ENCODE measurements around the gene LRIT2.

LRIT2 gene

GRCh38 chr10:84232376-84232775 lies 7.0 kb upstream of the LRIT2 start:
- Histone ChIP-seq H3K27ac (no peak overlapping the region), H3K4me1 (no peaks in the 10 kb centered on the region), H3K9me3 (ENCODE audit: control insufficient read depth, low read length) (no peaks in the 10 kb centered on the region), H3K36me3 (ENCODE audit: control insufficient read depth, insufficient read depth, low read length) (no peaks in the 10 kb centered on the region), H2AFZ (no peak overlapping the region), H3K9ac (no peak overlapping the region), H3K27me3 (ENCODE audit: control insufficient read depth, insufficient read depth, low read length) (no peaks in the 10 kb centered on the region), H3K79me2 (no peaks in the 10 kb centered on the region), H3K4me2 (ENCODE audit: low read length) (no peak overlapping the region), H3K4me3 (ENCODE audit: low read depth, low read length) (no peak overlapping the region)
- TF ChIP-seq CTCF (IDR thresholded peaks at IDR 0.05): no peak

- H3K79me2 ChIP-seq: no peaks in the 10 kb centered on the region
- no peaks in the 10 kb centered on the region for H3K9me3 ChIP-seq (ENCODE audit: control insufficient read depth, low read length)
- no peak overlapping the region for H3K4me3 ChIP-seq (ENCODE audit: low read depth, low read length)
- no peak overlapping the region for H2AFZ ChIP-seq
- no peaks in the 10 kb centered on the region for H3K27me3 ChIP-seq (ENCODE audit: control insufficient read depth, insufficient read depth, low read length)
- no peak for TF ChIP-seq CTCF (IDR thresholded peaks at IDR 0.05)
- H3K4me2 ChIP-seq (ENCODE audit: low read length): no peak overlapping the region
- no peak overlapping the region for H3K9ac ChIP-seq
- H3K27ac ChIP-seq: no peak overlapping the region
- H3K36me3 ChIP-seq (ENCODE audit: control insufficient read depth, insufficient read depth, low read length): no peaks in the 10 kb centered on the region
- no peaks in the 10 kb centered on the region for H3K4me1 ChIP-seq
Observed at GRCh38 chr10:84230359-84230758, 5.0 kb upstream of the LRIT2 start.

DNA sequence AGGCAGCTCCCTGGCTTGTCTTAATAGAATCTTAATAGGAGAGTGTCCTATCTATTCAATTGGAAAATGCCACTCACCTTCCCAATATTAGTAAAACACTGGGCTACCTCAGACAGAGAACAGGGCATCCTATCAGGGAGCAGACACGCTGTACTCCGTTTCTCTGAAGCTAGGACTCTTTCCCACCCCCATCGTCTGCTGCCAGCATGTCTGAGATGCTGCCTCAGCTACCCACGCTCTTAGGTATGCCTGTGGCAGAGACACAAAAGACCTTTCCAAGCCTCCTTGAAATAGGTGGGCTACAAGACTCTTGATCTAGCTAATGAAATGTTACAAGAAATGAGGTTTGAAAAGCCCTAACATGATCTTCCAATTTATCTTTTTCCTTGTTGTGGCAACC lies 2.5 kb upstream of the LRIT2 start:
- no peak overlapping the region for H3K4me2 ChIP-seq (ENCODE audit: low read length)
- no peaks in the 10 kb centered on the region for H3K4me1 ChIP-seq
- no peak overlapping the region for H3K27ac ChIP-seq
- TF ChIP-seq CTCF (IDR thresholded peaks at IDR 0.05): no peak
- no peak overlapping the region for H3K9ac ChIP-seq
- no peak overlapping the region for H3K4me3 ChIP-seq (ENCODE audit: low read depth, low read length)
- no peaks in the 10 kb centered on the region for H3K36me3 ChIP-seq (ENCODE audit: control insufficient read depth, insufficient read depth, low read length)
- no peaks in the 10 kb centered on the region for H3K27me3 ChIP-seq (ENCODE audit: control insufficient read depth, insufficient read depth, low read length)
- no peak overlapping the region for H2AFZ ChIP-seq
- no peaks in the 10 kb centered on the region for H3K79me2 ChIP-seq
- no peaks in the 10 kb centered on the region for H3K9me3 ChIP-seq (ENCODE audit: control insufficient read depth, low read length)

DNA sequence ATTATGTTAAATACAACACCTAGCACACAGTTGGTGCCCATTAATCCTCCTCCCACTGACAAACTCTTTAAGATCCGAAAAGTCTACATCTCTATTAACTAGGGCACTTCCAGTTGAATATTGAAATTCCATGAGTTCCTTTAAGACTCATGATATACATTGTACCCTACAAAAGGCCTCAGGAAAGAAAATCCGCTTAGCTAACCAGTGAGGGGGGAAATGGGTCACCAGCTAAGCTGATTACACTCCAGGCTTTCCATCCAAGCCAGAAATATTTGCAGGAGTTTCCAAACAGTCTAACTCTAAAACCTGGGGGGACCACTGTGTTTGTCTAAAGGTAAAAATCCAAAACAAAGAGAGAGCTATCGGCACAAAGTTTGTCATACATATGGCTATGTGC lies 1.3 kb upstream of the LRIT2 start:
- Histone ChIP-seq H3K27ac (no peak overlapping the region), H3K4me1 (no peaks in the 10 kb centered on the region), H3K36me3 (ENCODE audit: control insufficient read depth, insufficient read depth, low read length) (no peaks in the 10 kb centered on the region), H3K9ac (no peak overlapping the region), H3K27me3 (ENCODE audit: control insufficient read depth, insufficient read depth, low read length) (no peaks in the 10 kb centered on the region), H3K4me2 (ENCODE audit: low read length) (no peak overlapping the region), H3K4me3 (ENCODE audit: low read depth, low read length) (no peak overlapping the region), H3K79me2 (no peaks in the 10 kb centered on the region), H2AFZ (no peak overlapping the region), H3K9me3 (ENCODE audit: control insufficient read depth, low read length) (no peaks in the 10 kb centered on the region)
- TF ChIP-seq CTCF (IDR thresholded peaks at IDR 0.05): no peak

- Histone ChIP-seq H3K4me3 (ENCODE audit: low read depth, low read length) (no peak overlapping the region), H3K36me3 (ENCODE audit: control insufficient read depth, insufficient read depth, low read length) (no peaks in the 10 kb centered on the region), H2AFZ (no peak overlapping the region), H3K4me2 (ENCODE audit: low read length) (no peak overlapping the region), H3K4me1 (no peaks in the 10 kb centered on the region), H3K9ac (no peak overlapping the region), H3K9me3 (ENCODE audit: control insufficient read depth, low read length) (no peaks in the 10 kb centered on the region), H3K27me3 (ENCODE audit: control insufficient read depth, insufficient read depth, low read length) (no peaks in the 10 kb centered on the region), H3K27ac (no peak overlapping the region), H3K79me2 (no peaks in the 10 kb centered on the region)
- TF ChIP-seq CTCF (IDR thresholded peaks at IDR 0.05): no peak
Observed at GRCh38 chr10:84224411-84225028, 824 bp downstream of the LRIT2 start.

Data from parathyroid adenoma (tissue), 2 donors.